ENCODE measurements around the gene CHN2. TPM values are rescaled to one million over a fixed set of nuclear protein-coding genes. Genes with fewer than 3 reads are reported as not detected.

Gene CHN2
- total RNA-seq, 2 experiments from 2014 or later, result not detected

GRCh38 chr7:29420011-29420410 is 225.4 kb downstream of the CHN2 start:
- Mint-ChIP-seq H3K9me3 (no peaks in the 10 kb centered on the region), H3K4me1 (ENCODE audit: low read depth) (no peaks in the 10 kb centered on the region), H3K27me3 (ENCODE audit: low read depth) (peaks cover 2% of the 10 kb centered on the region), H3K36me3 (ENCODE audit: low read depth) (no peaks in the 10 kb centered on the region), H3K4me3 (no peak overlapping the region), H3K27ac (no peak overlapping the region)
- CTCF ChIA-PET, result interaction anchor here (0.7 kb wide), 1 partner anchor 126 kb away, joined by 4 read pairs; no protein-coding TSS in a partner anchor
- intact Hi-C loops (cut with micrococcal nuclease), result no loop called here
- no peak for DNase-seq

- no peak for DNase-seq
- Mint-ChIP-seq H3K4me3 (no peak overlapping the region), H3K36me3 (ENCODE audit: low read depth) (no peaks in the 10 kb centered on the region), H3K27me3 (ENCODE audit: low read depth) (peaks cover 2% of the 10 kb centered on the region), H3K27ac (no peak overlapping the region), H3K9me3 (no peaks in the 10 kb centered on the region), H3K4me1 (ENCODE audit: low read depth) (no peaks in the 10 kb centered on the region)
- intact Hi-C loops (cut with micrococcal nuclease), result no loop called here
- CTCF ChIA-PET, result no interaction called here
These were observed 226.7 kb downstream of the CHN2 start for GRCh38 chr7:29421010-29421956.

- H3K4me3 Mint-ChIP-seq, result no peak overlapping the region
- CTCF ChIA-PET, result interaction anchor here (0.7 kb wide), 1 partner anchor 30 kb away, joined by 3 read pairs; no protein-coding TSS in a partner anchor
- no peaks in the 10 kb centered on the region for H3K27me3 Mint-ChIP-seq (ENCODE audit: low read depth)
- H3K27ac Mint-ChIP-seq, result no peak overlapping the region
- no peak for DNase-seq
- no peaks in the 10 kb centered on the region for H3K36me3 Mint-ChIP-seq (ENCODE audit: low read depth)
- intact Hi-C loops (cut with micrococcal nuclease), result no loop called here
- no peaks in the 10 kb centered on the region for H3K4me1 Mint-ChIP-seq (ENCODE audit: low read depth)
- no peaks in the 10 kb centered on the region for H3K9me3 Mint-ChIP-seq
These were observed 228.3 kb downstream of the CHN2 start for GRCh38 chr7:29422829-29423228.

- CTCF ChIA-PET, result interaction anchor here (1.4 kb wide), 1 partner anchor 13 kb away, joined by 3 read pairs; no protein-coding TSS in a partner anchor
- H3K36me3 Mint-ChIP-seq (ENCODE audit: low read depth), result no peaks in the 10 kb centered on the region
- no peak overlapping the region for H3K4me3 Mint-ChIP-seq
- no peaks in the 10 kb centered on the region for H3K4me1 Mint-ChIP-seq (ENCODE audit: low read depth)
- no peak overlapping the region for H3K27ac Mint-ChIP-seq
- H3K9me3 Mint-ChIP-seq, result no peaks in the 10 kb centered on the region
- no peaks in the 10 kb centered on the region for H3K27me3 Mint-ChIP-seq (ENCODE audit: low read depth)
- no peak for DNase-seq
- intact Hi-C loops (cut with micrococcal nuclease), result no loop called here
These were observed 229.9 kb downstream of the CHN2 start for GRCh38 chr7:29424295-29424983.

- Mint-ChIP-seq H3K36me3 (ENCODE audit: low read depth) (no peaks in the 10 kb centered on the region), H3K27me3 (ENCODE audit: low read depth) (no peaks in the 10 kb centered on the region), H3K4me3 (no peak overlapping the region), H3K9me3 (no peaks in the 10 kb centered on the region), H3K4me1 (ENCODE audit: low read depth) (no peaks in the 10 kb centered on the region), H3K27ac (no peak overlapping the region)
- no peak for DNase-seq
- intact Hi-C loops (cut with micrococcal nuclease), result no loop called here
- CTCF ChIA-PET, result interaction anchor here (1.4 kb wide), 1 partner anchor 13 kb away, joined by 3 read pairs; no protein-coding TSS in a partner anchor
These were observed 230.4 kb downstream of the CHN2 start for GRCh38 chr7:29424984-29425309.

- Mint-ChIP-seq H3K36me3 (ENCODE audit: low read depth) (no peaks in the 10 kb centered on the region), H3K9me3 (no peaks in the 10 kb centered on the region)
These were observed 232.0 kb downstream of the CHN2 start for GRCh38 chr7:29426587-29426986.

GRCh38 chr7:29429401-29429800 is 234.8 kb downstream of the CHN2 start:
- Mint-ChIP-seq H3K36me3 (ENCODE audit: low read depth) (no peaks in the 10 kb centered on the region), H3K4me1 (ENCODE audit: low read depth) (no peaks in the 10 kb centered on the region), H3K27me3 (ENCODE audit: low read depth) (no peaks in the 10 kb centered on the region), H3K9me3 (no peaks in the 10 kb centered on the region), H3K4me3 (no peak overlapping the region), H3K27ac (no peak overlapping the region)
- intact Hi-C loops (cut with micrococcal nuclease), result no loop called here
- CTCF ChIA-PET, result interaction anchor here (1.3 kb wide), 1 partner anchor 239 kb away, joined by 3 read pairs; no protein-coding TSS in a partner anchor
- DNase-seq, result no peak

More at GRCh38 chr7:29426587-29426986, 232.0 kb downstream of the CHN2 start:
- no peaks in the 10 kb centered on the region for H3K4me1 Mint-ChIP-seq (ENCODE audit: low read depth)
- no peaks in the 10 kb centered on the region for H3K27me3 Mint-ChIP-seq (ENCODE audit: low read depth)
- H3K27ac Mint-ChIP-seq, result no peak overlapping the region
- H3K4me3 Mint-ChIP-seq, result no peak overlapping the region
- CTCF ChIA-PET, result no interaction called here
- intact Hi-C loops (cut with micrococcal nuclease), result no loop called here
- no peak for DNase-seq

- H3K4me3 Mint-ChIP-seq, result no peak overlapping the region
- peaks cover 3% of the 10 kb centered on the region for H3K27me3 Mint-ChIP-seq (ENCODE audit: low read depth)
- no peak for DNase-seq
These were observed 235.8 kb downstream of the CHN2 start for GRCh38 chr7:29430279-29430949.

GRCh38 chr7:29431686-29432085 is 237.1 kb downstream of the CHN2 start:
- no peaks in the 10 kb centered on the region for H3K9me3 Mint-ChIP-seq
- no peaks in the 10 kb centered on the region for H3K4me1 Mint-ChIP-seq (ENCODE audit: low read depth)
- no peak for DNase-seq
- CTCF ChIA-PET, result no interaction called here
- no peaks in the 10 kb centered on the region for H3K36me3 Mint-ChIP-seq (ENCODE audit: low read depth)
- no peak overlapping the region for H3K27ac Mint-ChIP-seq
- H3K27me3 Mint-ChIP-seq (ENCODE audit: low read depth), result peaks cover 3% of the 10 kb centered on the region
- no peak overlapping the region for H3K4me3 Mint-ChIP-seq
- intact Hi-C loops (cut with micrococcal nuclease), result no loop called here

More at GRCh38 chr7:29430279-29430949, 235.8 kb downstream of the CHN2 start:
- Mint-ChIP-seq H3K9me3 (no peaks in the 10 kb centered on the region), H3K36me3 (ENCODE audit: low read depth) (no peaks in the 10 kb centered on the region), H3K4me1 (ENCODE audit: low read depth) (no peaks in the 10 kb centered on the region), H3K27ac (no peak overlapping the region)
- intact Hi-C loops (cut with micrococcal nuclease), result no loop called here
- CTCF ChIA-PET, result interaction anchor here (1.3 kb wide), 1 partner anchor 240 kb away, joined by 3 read pairs; no protein-coding TSS in a partner anchor

GRCh38 chr7:29432721-29433120 is 238.1 kb downstream of the CHN2 start:
- no peak for DNase-seq
- H3K36me3 Mint-ChIP-seq (ENCODE audit: low read depth), result no peaks in the 10 kb centered on the region
- no peaks in the 10 kb centered on the region for H3K4me1 Mint-ChIP-seq (ENCODE audit: low read depth)
- H3K9me3 Mint-ChIP-seq, result no peaks in the 10 kb centered on the region
- intact Hi-C loops (cut with micrococcal nuclease), result no loop called here
- H3K27me3 Mint-ChIP-seq (ENCODE audit: low read depth), result peaks cover 3% of the 10 kb centered on the region
- CTCF ChIA-PET, result no interaction called here
- no peak overlapping the region for H3K4me3 Mint-ChIP-seq
- no peak overlapping the region for H3K27ac Mint-ChIP-seq

- H3K9me3 Mint-ChIP-seq, result no peaks in the 10 kb centered on the region
- no peaks in the 10 kb centered on the region for H3K36me3 Mint-ChIP-seq (ENCODE audit: low read depth)
- intact Hi-C loops (cut with micrococcal nuclease), result no loop called here
- H3K27ac Mint-ChIP-seq, result no peak overlapping the region
- no peak for DNase-seq
- H3K4me3 Mint-ChIP-seq, result no peak overlapping the region
- no peaks in the 10 kb centered on the region for H3K4me1 Mint-ChIP-seq (ENCODE audit: low read depth)
- H3K27me3 Mint-ChIP-seq (ENCODE audit: low read depth), result peaks cover 3% of the 10 kb centered on the region
- CTCF ChIA-PET, result no interaction called here
These were observed 239.8 kb downstream of the CHN2 start for GRCh38 chr7:29434380-29434768.

GRCh38 chr7:29435167-29435566 is 240.6 kb downstream of the CHN2 start:
- CTCF ChIA-PET, result no interaction called here
- H3K4me3 Mint-ChIP-seq, result no peak overlapping the region
- intact Hi-C loops (cut with micrococcal nuclease), result no loop called here
- DNase-seq, result no peak
- no peaks in the 10 kb centered on the region for H3K9me3 Mint-ChIP-seq
- H3K27ac Mint-ChIP-seq, result no peak overlapping the region
- H3K36me3 Mint-ChIP-seq (ENCODE audit: low read depth), result no peaks in the 10 kb centered on the region
- peaks cover 3% of the 10 kb centered on the region for H3K27me3 Mint-ChIP-seq (ENCODE audit: low read depth)
- H3K4me1 Mint-ChIP-seq (ENCODE audit: low read depth), result no peaks in the 10 kb centered on the region

Measured in activated naive CD4-positive, alpha-beta T cell treated with anti-CD3 and anti-CD28 coated beads for 36 hours (primary cell).